Stimulated activated naive B cell treated with anti-CD40 and anti-IgM and Interleukin-4, amounts not matched to agents 10 μg/mL and 1 μg/mL and 100 μg/mL, for 72 hours (primary cell): ENCODE measurements around the gene LMF1.

Experiments
- ATAC-seq, 2 donors: fragments of 150-1000 bp; cut with Tn5 transposase; replicated peaks; 2 replicates each; pipeline ENCODE4 v1.10.0; 2021; ENCODE audit warnings: moderate library complexity in 1 of 2
- DNase-seq: peaks from one replicate; pipeline ENCODE4 v3.0.0; 2021
- H3K27ac Mint-ChIP-seq: one replicate; pipeline ENCODE4 v1.8.0; 2022; ENCODE audit warnings: mild to moderate bottlenecking, mixed read lengths
- H3K27me3 Mint-ChIP-seq, 2 donors: one replicate each; pipeline ENCODE4 v1.8.0; 2022; ENCODE audit warnings: mixed read lengths in 2 of 2
- H3K36me3 Mint-ChIP-seq, 2 donors: one replicate each; pipeline ENCODE4 v1.8.0; 2022; ENCODE audit warnings: mixed read lengths in 2 of 2, mild to moderate bottlenecking in 1 of 2
- H3K4me1 Mint-ChIP-seq, 2 donors: one replicate each; pipeline ENCODE4 v1.8.0; 2022; ENCODE audit warnings: mixed read lengths in 2 of 2, mild to moderate bottlenecking in 1 of 2
- H3K4me3 Mint-ChIP-seq, 2 donors: one replicate each; pipeline ENCODE4 v1.8.0; 2022; ENCODE audit warnings: mild to moderate bottlenecking in 2 of 2, mixed read lengths in 2 of 2, moderate library complexity in 1 of 2
- H3K9me3 Mint-ChIP-seq, 2 donors: one replicate each; pipeline ENCODE4 v1.8.0; 2022; ENCODE audit warnings: mixed read lengths in 2 of 2, mild to moderate bottlenecking in 1 of 2

Gene LMF1

DNA sequence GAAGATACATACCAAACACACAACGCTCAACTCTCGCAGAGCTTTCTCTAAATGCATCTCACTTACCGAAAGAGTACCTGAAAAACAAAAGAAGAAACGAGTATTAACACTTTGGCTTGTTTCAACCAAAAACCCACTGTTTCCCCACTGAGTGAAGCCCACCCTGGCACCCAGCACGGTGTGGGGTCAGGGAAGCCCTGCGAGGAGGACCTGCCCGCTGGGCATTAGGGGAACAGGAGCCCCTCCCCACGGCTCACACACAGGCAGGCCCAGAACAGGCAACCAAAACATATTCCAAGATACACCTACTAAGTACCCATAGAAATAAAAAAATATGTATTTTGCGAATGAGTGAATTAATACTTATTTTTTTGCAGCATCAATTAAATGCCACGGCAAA is 36.6 kb downstream of the LMF1 start:
- H3K27me3 Mint-ChIP-seq, result no peaks in the 10 kb centered on the region

DNA sequence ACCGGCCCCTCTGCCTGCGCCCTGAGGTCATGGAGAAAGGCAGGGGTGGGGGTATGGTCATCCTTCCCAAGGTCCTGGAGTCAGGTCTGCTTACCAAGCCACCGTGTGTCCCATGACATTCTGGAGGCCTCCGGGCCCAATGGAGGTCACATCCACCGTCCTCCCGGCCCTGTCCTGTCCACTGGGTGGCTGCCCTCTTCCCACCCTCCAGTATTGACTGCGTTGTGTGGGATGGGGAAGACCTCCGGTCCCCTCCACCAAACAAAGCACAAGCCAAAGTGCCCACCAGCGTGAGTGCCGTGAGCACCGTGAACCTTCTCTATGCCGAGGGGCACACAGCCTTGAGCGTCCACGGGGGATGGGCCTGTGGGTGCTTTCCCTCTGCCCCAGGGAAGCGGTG is 37.2 kb downstream of the LMF1 start:
- H3K27ac Mint-ChIP-seq, result no peak overlapping the region
- no peaks in the 10 kb centered on the region for H3K27me3 Mint-ChIP-seq
- no peaks in the 10 kb centered on the region for H3K9me3 Mint-ChIP-seq
- peaks cover 2 to 6% of the 10 kb centered on the region in 2 donors for H3K4me1 Mint-ChIP-seq
- H3K36me3 Mint-ChIP-seq, result peaks cover 28 to 42% of the 10 kb centered on the region in 2 donors
- no peak for ATAC-seq
- no peak overlapping the region for H3K4me3 Mint-ChIP-seq
- DNase-seq, result no peak

More for the DNA sequence above, 36.6 kb downstream of the LMF1 start:
- Mint-ChIP-seq H3K36me3 (peaks cover 29 to 44% of the 10 kb centered on the region in 2 donors), H3K9me3 (no peaks in the 10 kb centered on the region), H3K4me1 (peaks cover 2 to 6% of the 10 kb centered on the region in 2 donors), H3K4me3 (no peak overlapping the region), H3K27ac (no peak overlapping the region)
- DNase-seq, result no peak
- ATAC-seq, result no peak

DNA sequence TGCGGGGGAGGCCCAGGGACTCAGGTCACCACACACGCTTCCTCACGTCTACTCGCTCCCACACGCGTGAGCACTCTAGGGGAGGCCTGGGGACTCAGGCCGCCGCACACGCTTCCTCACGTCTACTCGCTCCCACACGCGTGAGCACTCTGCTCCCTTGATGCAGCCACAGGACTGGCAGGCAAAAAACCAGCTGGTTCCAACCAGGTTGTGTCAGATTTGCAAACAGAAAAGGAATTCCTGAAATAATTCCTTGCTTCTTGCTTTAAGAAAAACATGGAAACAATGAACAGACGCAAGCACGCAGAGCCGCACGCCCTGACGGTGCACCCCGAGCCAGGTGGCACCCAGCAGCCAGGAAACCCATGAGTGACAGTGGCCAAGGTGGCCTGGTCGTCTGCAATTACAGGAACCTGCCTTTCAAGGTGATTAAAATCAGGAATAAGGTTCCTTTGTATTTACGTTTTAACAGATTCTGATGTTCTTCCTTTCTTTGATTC is 37.9 kb downstream of the LMF1 start:
- ATAC-seq (no peak), DNase-seq (no peak)
- H3K4me1 Mint-ChIP-seq, result peaks cover 2 to 6% of the 10 kb centered on the region in 2 donors
- no peak overlapping the region for H3K4me3 Mint-ChIP-seq
- peaks cover 24 to 38% of the 10 kb centered on the region in 2 donors for H3K36me3 Mint-ChIP-seq
- peak overlapping the region; percentile 51 for H3K27ac Mint-ChIP-seq
- no peaks in the 10 kb centered on the region for H3K9me3 Mint-ChIP-seq
- H3K27me3 Mint-ChIP-seq, result no peaks in the 10 kb centered on the region

DNA sequence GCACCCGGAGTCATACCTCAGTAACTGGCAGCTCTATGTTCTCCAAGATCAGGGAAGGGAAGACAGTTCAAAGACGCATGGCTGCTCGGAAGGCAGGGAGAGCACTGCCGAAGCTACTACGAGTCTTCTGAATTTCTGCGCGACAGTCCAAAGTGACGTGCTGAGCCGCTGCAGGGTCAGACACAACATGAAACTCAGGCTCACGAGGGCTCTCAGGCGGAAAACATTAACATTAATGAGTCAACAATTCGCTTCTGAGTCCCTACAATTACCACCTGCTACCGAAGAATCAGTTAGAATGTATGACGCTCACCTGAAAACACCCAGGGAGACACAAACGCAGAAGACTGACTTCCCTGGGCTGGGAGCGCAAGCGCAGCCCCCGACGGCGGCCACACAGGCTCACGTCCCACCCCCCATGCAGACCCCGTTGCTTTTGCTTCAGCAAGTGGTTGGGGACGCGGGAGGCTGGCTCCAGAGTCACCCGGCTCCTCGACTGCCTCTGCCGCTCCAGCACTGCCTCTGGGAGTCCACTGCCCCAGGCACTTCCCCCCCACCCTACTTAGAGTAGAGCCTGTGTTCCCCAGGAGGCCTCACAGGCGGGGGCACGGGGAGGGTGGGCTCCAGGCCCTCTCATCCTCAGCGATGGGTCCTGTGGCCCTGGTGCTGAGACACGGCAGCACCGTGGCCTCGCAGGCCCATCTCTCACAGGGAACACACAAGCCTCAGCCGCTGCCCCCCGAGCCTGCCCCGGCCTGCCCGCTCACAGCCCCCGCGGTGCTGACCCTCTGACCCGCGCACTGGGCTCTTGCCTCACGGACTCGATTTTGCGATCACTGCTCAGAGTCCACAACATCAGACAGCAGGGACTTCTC is 38.9 kb downstream of the LMF1 start:
- no peaks in the 10 kb centered on the region for H3K9me3 Mint-ChIP-seq
- DNase-seq, result no peak
- H3K4me1 Mint-ChIP-seq, result peaks cover 2 to 6% of the 10 kb centered on the region in 2 donors
- no peak for ATAC-seq
- no peak overlapping the region for H3K4me3 Mint-ChIP-seq
- peaks cover 26 to 40% of the 10 kb centered on the region in 2 donors for H3K36me3 Mint-ChIP-seq
- no peaks in the 10 kb centered on the region for H3K27me3 Mint-ChIP-seq
- no peak overlapping the region for H3K27ac Mint-ChIP-seq

DNA sequence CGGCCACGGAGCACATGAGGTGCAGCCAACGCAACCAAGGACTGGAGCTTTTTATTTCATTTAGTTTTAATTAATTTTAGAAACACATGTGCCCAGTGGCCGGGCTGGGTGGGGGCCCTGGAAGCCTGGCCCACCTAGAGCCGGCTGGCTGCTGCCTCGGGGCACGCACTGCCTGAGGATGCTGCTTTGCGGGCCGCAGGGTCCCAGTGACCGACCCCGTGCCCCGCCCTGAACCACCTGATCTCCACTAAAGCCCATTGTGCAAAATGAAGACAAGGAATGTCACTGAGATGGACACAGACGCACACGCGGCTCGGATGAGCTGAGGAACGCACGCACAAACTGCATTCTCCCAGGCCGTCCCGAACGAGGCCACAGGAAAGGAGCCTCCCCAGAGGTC is 39.6 kb downstream of the LMF1 start:
- Mint-ChIP-seq H3K36me3 (peaks cover 33 to 46% of the 10 kb centered on the region in 2 donors), H3K27me3 (no peaks in the 10 kb centered on the region), H3K9me3 (peaks cover 2% of the 10 kb centered on the region in 2 donors), H3K27ac (no peak overlapping the region), H3K4me3 (no peak overlapping the region), H3K4me1 (peaks cover 2 to 6% of the 10 kb centered on the region in 2 donors)
- DNase-seq (no peak), ATAC-seq (no peak)

DNA sequence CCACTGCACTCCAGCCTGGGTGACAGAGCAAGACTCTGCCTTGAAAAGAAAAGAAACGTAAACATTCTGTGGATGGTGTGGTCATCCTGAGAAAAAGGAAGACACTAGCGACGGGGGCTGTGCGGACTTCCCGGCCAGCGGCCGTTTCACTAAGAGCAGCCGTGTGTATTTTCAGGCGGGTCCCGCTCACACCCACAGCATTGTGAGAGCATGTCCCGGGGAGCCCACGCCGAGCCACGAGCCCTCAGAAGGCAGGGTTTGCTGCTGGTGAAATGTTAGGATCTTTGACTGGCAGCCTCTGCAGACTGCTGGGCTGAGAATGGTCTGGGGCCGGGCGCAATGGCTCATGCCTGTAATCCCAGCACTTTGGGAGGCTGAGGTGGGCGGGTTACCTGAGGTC is 40.3 kb downstream of the LMF1 start:
- ATAC-seq (no peak), DNase-seq (no peak)
- Mint-ChIP-seq H3K9me3 (peaks cover 3 to 4% of the 10 kb centered on the region in 2 donors), H3K4me3 (no peak overlapping the region), H3K27me3 (no peaks in the 10 kb centered on the region), H3K4me1 (peaks cover 0 to 1% of the 10 kb centered on the region in 2 donors), H3K36me3 (peaks cover 38 to 50% of the 10 kb centered on the region in 2 donors), H3K27ac (no peak overlapping the region)

DNA sequence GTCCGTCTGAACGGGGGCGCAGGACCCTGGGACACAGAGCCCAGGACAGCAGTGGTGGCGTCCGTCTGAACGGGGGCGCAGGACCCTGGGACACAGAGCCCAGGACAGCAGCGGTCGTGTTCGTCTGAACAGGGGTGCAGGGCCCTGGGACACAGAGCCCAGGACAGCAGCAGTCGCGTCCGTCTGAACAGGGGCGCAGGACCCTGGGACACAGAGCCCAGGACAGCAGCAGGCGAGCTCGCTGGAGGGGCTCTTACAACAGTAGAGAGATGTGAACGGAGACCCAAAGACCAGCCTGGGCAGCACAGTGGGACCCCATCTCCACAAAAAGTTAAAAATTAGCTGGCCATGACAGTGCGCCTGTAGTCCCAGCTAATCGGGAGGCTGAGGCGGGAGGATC is 40.7 kb downstream of the LMF1 start:
- H3K4me3 Mint-ChIP-seq, result no peak overlapping the region
- H3K36me3 Mint-ChIP-seq, result peaks cover 40 to 52% of the 10 kb centered on the region in 2 donors
- peaks cover 0 to 1% of the 10 kb centered on the region in 2 donors for H3K4me1 Mint-ChIP-seq
- DNase-seq (no peak), ATAC-seq (no peak)
- H3K27ac Mint-ChIP-seq, result no peak overlapping the region
- no peaks in the 10 kb centered on the region for H3K27me3 Mint-ChIP-seq
- peaks cover 3 to 4% of the 10 kb centered on the region in 2 donors for H3K9me3 Mint-ChIP-seq

DNA sequence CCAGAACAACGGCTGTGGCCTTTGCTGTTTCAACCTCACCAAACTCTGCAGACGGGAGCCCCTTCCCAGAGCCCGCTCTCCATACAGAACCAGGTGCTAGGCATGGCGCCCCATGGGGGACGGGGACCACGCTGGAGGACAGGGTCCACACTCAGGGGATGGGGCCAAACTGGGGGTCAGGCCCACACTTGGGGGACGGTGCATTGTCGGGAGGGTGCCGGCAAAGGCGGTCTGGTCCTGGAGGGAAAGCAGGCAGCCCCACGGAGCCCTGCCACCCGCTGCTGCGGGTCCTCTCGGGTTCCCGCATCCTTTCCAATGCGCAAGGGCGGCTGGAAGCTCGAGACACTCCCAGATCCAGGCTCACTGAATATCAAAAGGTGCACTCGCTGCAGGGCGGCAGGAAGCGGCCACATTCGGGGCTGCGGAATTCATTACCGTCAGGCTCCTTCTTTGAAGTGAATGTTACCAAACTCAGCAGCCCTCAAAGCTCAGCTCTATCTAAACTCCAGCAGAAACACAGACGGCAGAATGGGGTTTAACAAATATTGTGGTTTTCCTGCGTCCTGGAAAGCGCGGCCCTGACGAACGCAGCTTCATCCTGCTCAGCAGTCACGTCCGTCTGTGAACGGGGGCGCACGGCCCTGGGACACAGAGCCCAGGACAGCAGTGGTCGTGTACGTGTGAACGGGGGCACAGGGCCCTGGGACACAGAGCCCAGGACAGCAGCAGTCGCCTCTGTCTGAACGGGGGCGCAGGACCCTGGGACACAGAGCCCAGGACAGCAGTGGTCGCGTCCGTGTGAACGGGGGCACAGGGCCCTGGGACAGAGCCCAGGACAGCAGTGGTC is 41.3 kb downstream of the LMF1 start:
- ATAC-seq, result no peak
- Mint-ChIP-seq H3K36me3 (peaks cover 44 to 59% of the 10 kb centered on the region in 2 donors), H3K4me3 (no peak overlapping the region), H3K4me1 (peaks cover 0 to 1% of the 10 kb centered on the region in 2 donors), H3K9me3 (peaks cover 3 to 4% of the 10 kb centered on the region in 2 donors), H3K27me3 (no peaks in the 10 kb centered on the region), H3K27ac (no peak overlapping the region)
- DNase-seq, result no peak

DNA sequence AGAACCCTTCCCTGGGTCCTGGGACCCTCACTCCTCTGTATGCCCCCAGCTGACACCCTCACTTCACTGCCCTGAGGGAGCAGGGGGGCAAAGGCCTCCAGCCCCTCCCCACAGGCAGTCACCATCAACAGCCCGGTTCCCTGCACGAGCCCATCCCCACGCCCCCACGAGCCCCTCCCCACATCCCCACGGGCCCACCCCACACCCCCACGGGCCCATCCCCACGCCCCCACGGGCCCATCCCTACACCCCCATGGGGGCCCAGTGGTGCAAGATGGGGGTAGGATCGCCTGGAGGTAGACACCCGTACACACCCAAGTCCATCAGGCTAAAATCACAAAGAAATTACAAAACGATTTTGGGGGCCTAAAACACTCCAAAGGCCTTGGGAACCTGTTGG is 42.3 kb downstream of the LMF1 start:
- Mint-ChIP-seq H3K27me3 (no peaks in the 10 kb centered on the region), H3K27ac (no peak overlapping the region), H3K9me3 (peaks cover 4 to 5% of the 10 kb centered on the region in 2 donors), H3K4me3 (no peak overlapping the region), H3K4me1 (peaks cover 0 to 1% of the 10 kb centered on the region in 2 donors), H3K36me3 (peaks cover 45 to 62% of the 10 kb centered on the region in 2 donors)
- ATAC-seq (no peak), DNase-seq (no peak)

DNA sequence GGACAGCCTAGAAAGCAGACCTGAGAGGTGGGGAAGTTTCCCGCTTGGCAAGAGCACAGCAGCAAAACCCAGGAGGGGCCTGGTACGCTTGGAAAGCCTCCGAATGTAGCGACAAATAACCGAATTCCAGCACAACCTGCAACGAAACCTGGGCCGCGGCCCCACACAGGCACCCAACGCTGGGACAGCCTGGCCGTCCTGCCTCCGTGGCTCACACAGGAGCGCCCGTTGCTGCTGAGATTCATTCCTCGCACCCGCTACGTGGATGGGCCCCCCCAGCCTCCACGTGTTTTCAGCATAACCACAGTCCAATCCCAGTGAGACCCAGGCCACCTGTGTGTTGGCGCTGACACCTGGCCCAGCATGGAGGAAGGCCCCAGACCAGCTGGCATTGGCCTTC is 42.9 kb downstream of the LMF1 start:
- no peak overlapping the region for H3K4me3 Mint-ChIP-seq
- no peak overlapping the region for H3K27ac Mint-ChIP-seq
- ATAC-seq, result no peak
- H3K4me1 Mint-ChIP-seq, result peaks cover 0 to 1% of the 10 kb centered on the region in 2 donors
- H3K36me3 Mint-ChIP-seq, result peaks cover 49 to 63% of the 10 kb centered on the region in 2 donors
- H3K27me3 Mint-ChIP-seq, result no peaks in the 10 kb centered on the region
- no peak for DNase-seq
- H3K9me3 Mint-ChIP-seq, result peaks cover 4 to 5% of the 10 kb centered on the region in 2 donors

DNA sequence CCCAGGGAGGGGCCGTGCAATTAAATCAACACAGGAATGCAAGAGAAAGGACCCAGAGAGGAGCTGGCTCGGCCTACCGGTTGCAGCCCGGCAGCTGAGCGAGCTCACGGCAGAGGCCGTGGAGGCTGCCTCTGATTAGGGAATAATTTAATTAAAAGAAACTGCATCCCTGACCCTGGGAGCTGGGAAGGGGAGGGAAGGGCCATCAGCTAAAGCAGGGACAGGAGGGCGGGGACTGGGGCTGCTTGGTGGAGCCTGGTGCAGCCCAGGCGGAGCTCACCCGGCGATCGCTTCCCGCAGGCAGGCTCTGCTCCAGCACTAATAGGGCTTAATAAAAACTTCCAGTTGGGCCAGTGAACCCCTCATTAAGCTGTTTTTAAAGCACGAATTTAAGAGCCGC is 43.4 kb downstream of the LMF1 start:
- H3K4me3 Mint-ChIP-seq, result no peak overlapping the region
- H3K27me3 Mint-ChIP-seq, result no peaks in the 10 kb centered on the region
- H3K36me3 Mint-ChIP-seq, result peaks cover 48 to 63% of the 10 kb centered on the region in 2 donors

DNA sequence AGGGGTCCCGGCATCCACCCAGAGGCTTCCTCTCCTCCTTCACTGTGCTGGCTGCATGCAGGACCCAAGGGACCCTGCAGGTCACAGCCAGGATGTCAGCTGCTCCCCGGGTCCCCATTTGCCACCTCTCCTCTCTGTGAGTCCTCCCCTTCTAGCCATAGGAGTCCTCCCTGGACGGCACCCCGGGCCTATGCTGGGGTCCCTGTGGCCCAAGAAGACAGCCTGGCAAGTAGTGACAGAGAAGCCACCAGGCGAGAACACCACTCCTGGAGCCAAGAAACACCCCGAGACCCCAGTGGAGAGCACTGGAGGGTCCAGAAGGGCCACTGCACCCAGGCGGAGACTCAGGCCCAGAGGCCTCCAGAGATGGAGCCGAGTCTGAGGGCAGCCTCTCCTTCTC is 44.1 kb downstream of the LMF1 start:
- peaks cover 0 to 1% of the 10 kb centered on the region in 2 donors for H3K4me1 Mint-ChIP-seq
- ATAC-seq (no peak), DNase-seq (no peak)
- H3K27ac Mint-ChIP-seq, result no peak overlapping the region
- peaks cover 53 to 69% of the 10 kb centered on the region in 2 donors for H3K36me3 Mint-ChIP-seq
- peaks cover 7 to 8% of the 10 kb centered on the region in 2 donors for H3K9me3 Mint-ChIP-seq
- H3K4me3 Mint-ChIP-seq, result no peak overlapping the region
- no peaks in the 10 kb centered on the region for H3K27me3 Mint-ChIP-seq

More for the DNA sequence above, 43.4 kb downstream of the LMF1 start:
- H3K9me3 Mint-ChIP-seq, result peaks cover 6% of the 10 kb centered on the region in 2 donors
- peaks cover 0 to 1% of the 10 kb centered on the region in 2 donors for H3K4me1 Mint-ChIP-seq
- H3K27ac Mint-ChIP-seq, result no peak overlapping the region
- no peak for DNase-seq
- ATAC-seq, result no peak

DNA sequence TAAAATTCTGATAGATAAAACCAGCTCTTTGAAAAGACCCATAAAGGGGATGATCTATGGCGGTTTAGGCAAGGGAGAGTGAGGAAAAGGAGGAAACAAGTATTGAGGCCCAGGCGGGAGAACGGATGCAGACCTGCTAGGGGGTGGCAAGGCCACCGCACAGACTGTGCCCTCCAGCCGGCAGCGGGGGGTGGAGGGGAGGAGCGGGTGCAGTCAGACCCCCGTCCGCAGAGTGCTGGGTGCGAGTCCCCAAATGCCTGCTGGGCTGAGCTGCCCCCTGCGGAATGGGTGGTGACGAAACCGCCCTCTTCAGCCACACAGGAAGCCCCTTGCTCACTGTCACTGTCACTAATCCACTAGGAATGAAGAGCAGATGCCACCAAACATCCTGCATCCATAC is 46.0 kb downstream of the LMF1 start:
- H3K9me3 Mint-ChIP-seq, result peaks cover 7 to 8% of the 10 kb centered on the region in 2 donors
- no peak overlapping the region for H3K27ac Mint-ChIP-seq
- H3K4me3 Mint-ChIP-seq, result no peak overlapping the region
- H3K4me1 Mint-ChIP-seq, result peaks cover 7% of the 10 kb centered on the region in 2 donors
- DNase-seq, result no peak
- ATAC-seq, result no peak
- no peaks in the 10 kb centered on the region for H3K27me3 Mint-ChIP-seq
- peaks cover 54 to 73% of the 10 kb centered on the region in 2 donors for H3K36me3 Mint-ChIP-seq

DNA sequence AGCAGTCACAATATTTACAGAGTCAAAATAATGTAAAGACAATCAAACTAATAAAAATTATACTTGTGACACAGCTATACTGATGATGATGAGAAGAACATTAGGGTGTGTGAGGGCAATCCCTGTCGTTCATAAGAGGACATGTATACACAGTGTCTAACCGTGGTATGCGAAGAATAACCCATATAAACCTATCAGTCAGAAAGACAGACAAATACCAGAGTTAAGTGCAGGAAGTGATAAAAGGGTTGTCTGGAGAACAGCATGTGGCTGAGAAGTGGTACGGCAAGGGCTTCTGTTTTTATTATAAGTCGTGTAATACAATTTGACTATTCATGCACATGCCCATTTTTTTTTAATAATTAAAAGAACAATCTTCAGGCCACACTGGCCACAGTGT is 46.7 kb downstream of the LMF1 start:
- peaks cover 50 to 65% of the 10 kb centered on the region in 2 donors for H3K36me3 Mint-ChIP-seq

More for the DNA sequence above, 46.7 kb downstream of the LMF1 start:
- H3K9me3 Mint-ChIP-seq, result peaks cover 7 to 8% of the 10 kb centered on the region in 2 donors
- H3K27me3 Mint-ChIP-seq, result no peaks in the 10 kb centered on the region
- DNase-seq (no peak), ATAC-seq (no peak)
- H3K4me3 Mint-ChIP-seq, result no peak overlapping the region
- no peak overlapping the region for H3K27ac Mint-ChIP-seq
- H3K4me1 Mint-ChIP-seq, result peaks cover 7% of the 10 kb centered on the region in 2 donors
